T-cell (primary cell): ENCODE measurements around the gene RXYLT1. TPM values are rescaled to one million over a fixed set of nuclear protein-coding genes. Genes with fewer than 3 reads are reported as not detected.
A peak's percentile ranks its signal among the peaks of the same experiment; 100 is the strongest.

ENCODE experiments used
- ATAC-seq, 4 experiments: fragments of 200-7000 bp in 3 of 4; fragments of 150-1000 bp in 1 of 4; cut with Tn5 transposase; replicated peaks in 1 of 4; 1 replicate in 3 of 4; 2 replicates in 1 of 4; pipeline ENCODE4 v1.10.0; 2021; ENCODE audit warnings: moderate library complexity in 3 of 4, mild to moderate bottlenecking in 2 of 4, moderate number of reproducible peaks in 1 of 4
- CTCF ChIA-PET, 2 donors: fragments of 300-600 bp; sonication (Branson Sonifier 250); formaldehyde crosslinking; loops; one replicate each; lab custom pipeline; 2022; ENCODE audit warnings: antibody characterized with exemption in 2 of 2; lab: Charles Lee
- POLR2A ChIA-PET, 2 donors: fragments of 300-600 bp; sonication (Branson Sonifier 250); formaldehyde crosslinking; loops; one replicate each; lab custom pipeline; 2022; ENCODE audit warnings: antibody characterized with exemption in 2 of 2; lab: Charles Lee
- DNase-seq, 35 experiments: peaks; one replicate each; pipeline versions ENCODE4 v3.0.0 to v3.0.0-alpha.2; 2013 to 2023
- H3K27ac ChIP-seq: one replicate; pipeline ENCODE4 v1.5.1; 2013; ENCODE audit warnings: low read length
- H3K27me3 ChIP-seq, 2 experiments: replicated peaks in 1 of 2; 1 replicate in 1 of 2; 2 replicates in 1 of 2; pipeline versions ENCODE4 v1.6.1 to v1.7.0; 2013; ENCODE audit warnings: low read length in 1 of 2, mixed read lengths in 1 of 2; ENCODE audit not compliant: control insufficient read depth in 2 of 2, insufficient read depth in 2 of 2; ENCODE audit errors: extremely low read depth in 1 of 2
- H3K36me3 ChIP-seq, 2 donors: 1 replicate in 1 of 2; 2 replicates in 1 of 2; pipeline versions ENCODE4 v1.6.1 to v1.7.0; 2013; ENCODE audit warnings: low read length in 1 of 2; ENCODE audit not compliant: control insufficient read depth in 2 of 2, insufficient read depth in 1 of 2; ENCODE audit errors: extremely low read depth in 1 of 2
- H3K4me1 ChIP-seq, 2 experiments: 1 replicate in 1 of 2; 2 replicates in 1 of 2; pipeline versions ENCODE4 v1.6.1 to v1.7.0; 2013; ENCODE audit warnings: low read length in 2 of 2, mixed read lengths in 1 of 2; ENCODE audit not compliant: insufficient read depth in 2 of 2, control insufficient read depth in 1 of 2; ENCODE audit errors: extremely low read depth in 1 of 2
- H3K4me3 ChIP-seq, 2 donors: 1 replicate in 1 of 2; 2 replicates in 1 of 2; pipeline versions ENCODE4 v1.5.1 to v1.7.0; 2013; ENCODE audit warnings: mild to moderate bottlenecking in 2 of 2, low read length in 1 of 2, moderate library complexity in 1 of 2; ENCODE audit not compliant: control insufficient read depth in 1 of 2; ENCODE audit errors: extremely low read depth in 1 of 2
- H3K9me3 ChIP-seq: 2 replicates; pipeline ENCODE4 v1.7.0; 2013
- H3K27ac Mint-ChIP-seq, 2 donors: one replicate each; pipeline ENCODE4 v1.8.0; 2020 to 2021; ENCODE audit warnings: mild to moderate bottlenecking in 2 of 2, mixed read lengths in 2 of 2
- H3K27me3 Mint-ChIP-seq, 2 donors: one replicate each; pipeline ENCODE4 v1.8.0; 2021 to 2022; ENCODE audit warnings: mixed read lengths in 2 of 2
- H3K36me3 Mint-ChIP-seq: one replicate; pipeline ENCODE4 v1.8.0; 2021; ENCODE audit warnings: mixed read lengths
- H3K4me1 Mint-ChIP-seq, 3 donors: one replicate each; pipeline ENCODE4 v1.8.0; 2020 to 2022; ENCODE audit warnings: mixed read lengths in 3 of 3, mild to moderate bottlenecking in 1 of 3
- H3K4me3 Mint-ChIP-seq, 3 donors: one replicate each; pipeline ENCODE4 v1.8.0; 2020 to 2022; ENCODE audit warnings: mild to moderate bottlenecking in 3 of 3, mixed read lengths in 3 of 3, moderate library complexity in 3 of 3
- H3K9me3 Mint-ChIP-seq, 3 donors: one replicate each; pipeline ENCODE4 v1.8.0; 2020 to 2022; ENCODE audit warnings: mixed read lengths in 3 of 3
- WGBS: methylation state at CpG from one replicate; pipeline ENCODE4 v1.1.5; 2013; ENCODE audit warnings: missing lambda C conversion rate; ENCODE audit not compliant: insufficient coverage; 5-methylcytosine and 5-hydroxymethylcytosine counted together
- total RNA-seq, 35 experiments: library from RNA in 6 of 35; stranded (reverse) in 6 of 35; fragments of 120-200 nt in 1 of 35; gene quantifications; one replicate each; pipeline versions ENCODE4 v1.2.1 to v1.2.4 and lab custom pipeline; 2013 to 2026

Gene RXYLT1
- total RNA-seq, 5 donors from 2014 or later (not counting 1 experiment from before 2014, with no cell fraction given): 8.5 to 18.6 (median 13.3) TPM

DNA sequence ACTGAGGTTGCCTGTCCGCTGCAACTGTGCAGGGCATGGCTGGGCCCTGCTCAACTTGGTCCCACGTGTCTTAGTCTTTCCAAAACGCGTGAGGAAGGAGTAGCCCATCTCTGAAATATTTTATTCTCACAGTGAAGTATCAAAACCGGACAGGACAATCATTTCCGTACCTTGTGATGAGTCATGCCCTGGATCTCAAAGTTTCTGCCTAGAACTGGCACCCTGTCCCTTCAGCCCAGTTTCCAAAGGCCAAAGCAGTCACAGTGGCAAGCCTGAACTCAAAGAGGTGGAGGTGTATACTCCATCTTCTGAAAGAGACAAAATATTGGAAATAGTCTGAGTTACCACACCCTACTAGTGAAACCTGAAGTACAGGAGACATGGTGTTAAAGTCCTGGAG lies 36.3 kb downstream of the RXYLT1 start:
- peaks cover 6 to 15% (median 11%) of the 10 kb centered on the region in 3 donors for H3K9me3 Mint-ChIP-seq
- Histone ChIP-seq H3K4me3 (no peak overlapping the region), H3K27ac (no peak overlapping the region), H3K4me1 (peaks cover 8 to 18% of the 10 kb centered on the region in 2 experiments), H3K9me3 (no peaks in the 10 kb centered on the region), H3K36me3 (peaks cover 0 to 3% of the 10 kb centered on the region in 2 donors), H3K27me3 (peaks cover 0 to 5% of the 10 kb centered on the region in 2 experiments)
- peak overlapping the region in 1 of 2 donors; percentile 48 for H3K27ac Mint-ChIP-seq
- WGBS: 53% methylated on average over 2 of the region's 6 CpGs
- H3K4me3 Mint-ChIP-seq: no peak overlapping the region
- H3K36me3 Mint-ChIP-seq: no peaks in the 10 kb centered on the region
- POLR2A ChIA-PET: no interaction called here
- ATAC-seq (no peak), DNase-seq (no peak)
- H3K4me1 Mint-ChIP-seq: peaks cover 12 to 18% (median 18%) of the 10 kb centered on the region in 3 donors
- CTCF ChIA-PET: interaction anchor here in 1 of 2 donors (0.5 to 1.2 kb wide), 3 partner anchors 13 to 683 kb away, joined by 3 to 6 read pairs (median 4); no protein-coding TSS in a partner anchor
- peaks cover 4 to 18% of the 10 kb centered on the region in 2 donors for H3K27me3 Mint-ChIP-seq

DNA sequence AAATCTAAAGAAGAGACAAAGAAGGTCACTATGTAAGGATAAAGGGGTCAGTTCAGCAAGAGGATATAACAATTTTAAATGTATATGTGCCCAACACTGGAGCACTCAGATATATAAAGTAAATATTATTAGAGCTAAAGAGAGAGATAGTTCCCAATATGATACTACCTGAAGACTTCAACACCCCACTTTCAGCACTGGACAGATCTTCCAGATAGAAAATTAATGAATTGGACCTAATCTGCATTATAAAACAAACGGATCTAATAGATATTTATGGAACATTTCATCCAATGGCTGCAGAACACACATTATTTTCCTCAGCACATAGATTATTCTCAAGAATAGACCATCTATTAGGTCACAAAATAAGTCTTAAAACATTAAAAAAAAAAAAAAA lies 40.7 kb downstream of the RXYLT1 start:
- Histone ChIP-seq H3K27me3 (peaks cover 0 to 12% of the 10 kb centered on the region in 2 experiments), H3K9me3 (no peaks in the 10 kb centered on the region), H3K4me1 (peaks cover 0 to 4% of the 10 kb centered on the region in 2 experiments), H3K27ac (no peak overlapping the region), H3K36me3 (peaks cover 0 to 3% of the 10 kb centered on the region in 2 donors), H3K4me3 (no peak overlapping the region)
- Mint-ChIP-seq H3K4me3 (no peak overlapping the region), H3K27ac (no peak overlapping the region), H3K36me3 (no peaks in the 10 kb centered on the region), H3K9me3 (peaks cover 6 to 15% (median 11%) of the 10 kb centered on the region in 3 donors), H3K27me3 (peaks cover 21 to 40% of the 10 kb centered on the region in 2 donors), H3K4me1 (peaks cover 8 to 12% (median 12%) of the 10 kb centered on the region in 3 donors)
- ATAC-seq (no peak), DNase-seq (no peak)
- ChIA-PET CTCF (interaction anchor here (0.5 to 1.5 kb wide), 3 partner anchors 15 to 437 kb away, joined by 3 to 4 read pairs (median 3); no protein-coding TSS in a partner anchor), POLR2A (no interaction called here)
- WGBS: no CpG with 5 or more reads among the region's 1 CpG

GRCh38 chr12:63821781-63822251 lies 42.1 kb downstream of the RXYLT1 start:
- Mint-ChIP-seq H3K27me3 (peaks cover 21 to 40% of the 10 kb centered on the region in 2 donors), H3K4me1 (peaks cover 5 to 8% (median 6%) of the 10 kb centered on the region in 3 donors), H3K9me3 (peaks cover 6 to 15% (median 11%) of the 10 kb centered on the region in 3 donors), H3K4me3 (peak overlapping the region; percentile 73 to 75 (median 73)), H3K36me3 (no peaks in the 10 kb centered on the region), H3K27ac (peak overlapping the region in 1 of 2 donors; percentile 23)
- ChIA-PET CTCF (interaction anchor here in 1 of 2 donors (1.4 kb wide), 1 partner anchor 15 kb away, joined by 4 read pairs; no protein-coding TSS in a partner anchor), POLR2A (no interaction called here)
- Histone ChIP-seq H3K27me3 (peaks cover 0 to 16% of the 10 kb centered on the region in 2 experiments), H3K36me3 (peaks cover 0 to 3% of the 10 kb centered on the region in 2 donors), H3K4me1 (no peaks in the 10 kb centered on the region), H3K27ac (no peak overlapping the region), H3K4me3 (peak overlapping the region; percentile 21 to 59), H3K9me3 (no peaks in the 10 kb centered on the region)
- no peak for DNase-seq
- no peak for ATAC-seq
- WGBS: 46% methylated on average over 35 of the region's 38 CpGs

DNA sequence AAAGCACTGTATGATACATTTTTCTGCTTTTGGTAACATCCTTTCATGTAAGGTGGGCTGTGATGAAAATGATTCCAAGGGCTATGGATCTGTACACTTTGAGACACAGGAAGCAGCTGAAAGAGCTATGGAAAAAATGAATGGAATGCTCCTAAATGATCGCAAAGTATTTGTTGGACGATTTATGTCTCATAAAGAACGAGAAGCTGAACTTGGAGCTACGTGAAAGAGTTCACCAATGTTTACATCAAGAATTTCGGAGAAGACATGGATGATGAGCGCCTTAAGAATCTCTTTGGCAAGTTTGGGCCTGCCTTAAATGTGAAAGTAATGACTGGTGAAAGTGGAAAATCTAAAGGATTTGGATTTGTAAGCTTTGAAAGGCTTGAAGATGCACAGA lies 42.6 kb downstream of the RXYLT1 start:
- Mint-ChIP-seq H3K4me3 (peak overlapping the region in 2 of 3 donors; percentile 73 to 75), H3K4me1 (peaks cover 5 to 8% (median 6%) of the 10 kb centered on the region in 3 donors), H3K9me3 (peaks cover 6 to 15% (median 11%) of the 10 kb centered on the region in 3 donors), H3K27ac (no peak overlapping the region), H3K36me3 (no peaks in the 10 kb centered on the region), H3K27me3 (peaks cover 21 to 40% of the 10 kb centered on the region in 2 donors)
- Histone ChIP-seq H3K27me3 (peaks cover 0 to 16% of the 10 kb centered on the region in 2 experiments), H3K4me1 (no peaks in the 10 kb centered on the region), H3K9me3 (no peaks in the 10 kb centered on the region), H3K27ac (no peak overlapping the region), H3K4me3 (no peak overlapping the region), H3K36me3 (peaks cover 0 to 3% of the 10 kb centered on the region in 2 donors)
- ChIA-PET POLR2A (no interaction called here), CTCF (interaction anchor here (0.6 to 1.5 kb wide), 4 partner anchors 10 to 975 kb away, joined by 3 to 6 read pairs (median 4); no protein-coding TSS in a partner anchor)
- DNase-seq (no peak), ATAC-seq (no peak)
- WGBS: 99% methylated on average over 6 of the region's 6 CpGs

GRCh38 chr12:63823040-63823439 lies 43.3 kb downstream of the RXYLT1 start:
- H3K9me3 ChIP-seq: no peaks in the 10 kb centered on the region
- ATAC-seq (no peak), DNase-seq (no peak)
- H3K27me3 ChIP-seq: peaks cover 0 to 14% of the 10 kb centered on the region in 2 experiments
- H3K27ac ChIP-seq: no peak overlapping the region
- H3K27me3 Mint-ChIP-seq: peaks cover 21 to 40% of the 10 kb centered on the region in 2 donors
- H3K4me3 Mint-ChIP-seq: no peak overlapping the region
- no peaks in the 10 kb centered on the region for H3K36me3 Mint-ChIP-seq
- H3K4me3 ChIP-seq: no peak overlapping the region
- ChIA-PET CTCF (interaction anchor here (0.6 to 1.5 kb wide), 4 partner anchors 11 to 974 kb away, joined by 3 to 6 read pairs (median 4); no protein-coding TSS in a partner anchor), POLR2A (no interaction called here)
- H3K4me1 ChIP-seq: no peaks in the 10 kb centered on the region
- H3K36me3 ChIP-seq: no peaks in the 10 kb centered on the region
- H3K27ac Mint-ChIP-seq: no peak overlapping the region
- H3K4me1 Mint-ChIP-seq: peaks cover 5 to 8% (median 6%) of the 10 kb centered on the region in 3 donors
- peaks cover 6 to 15% (median 11%) of the 10 kb centered on the region in 3 donors for H3K9me3 Mint-ChIP-seq
- 86% methylated on average over 6 of the region's 6 CpGs for WGBS

- ChIA-PET POLR2A (no interaction called here), CTCF (no interaction called here)
- no peak overlapping the region for H3K27ac Mint-ChIP-seq
- no peaks in the 10 kb centered on the region for H3K9me3 ChIP-seq
- H3K9me3 Mint-ChIP-seq: no peaks in the 10 kb centered on the region
- no peak overlapping the region for H3K27ac ChIP-seq
- no peaks in the 10 kb centered on the region for H3K4me1 ChIP-seq
- WGBS: 41% methylated on average over 2 of the region's 4 CpGs
- peaks cover 0 to 14% of the 10 kb centered on the region in 2 experiments for H3K27me3 ChIP-seq
- peaks cover 18 to 25% of the 10 kb centered on the region in 2 donors for H3K27me3 Mint-ChIP-seq
- H3K4me3 ChIP-seq: no peak overlapping the region
- DNase-seq (peak in 1 of 35 experiments; percentile 43), ATAC-seq (no peak)
- no peaks in the 10 kb centered on the region for H3K36me3 Mint-ChIP-seq
- no peak overlapping the region for H3K4me3 Mint-ChIP-seq
- no peaks in the 10 kb centered on the region for H3K36me3 ChIP-seq
- H3K4me1 Mint-ChIP-seq: peaks cover 5 to 8% (median 6%) of the 10 kb centered on the region in 3 donors
Observed at GRCh38 chr12:63826006-63826585, 46.4 kb downstream of the RXYLT1 start.
